ENCODE measurements around the gene MRPL19.

The MRPL19 gene

DNA sequence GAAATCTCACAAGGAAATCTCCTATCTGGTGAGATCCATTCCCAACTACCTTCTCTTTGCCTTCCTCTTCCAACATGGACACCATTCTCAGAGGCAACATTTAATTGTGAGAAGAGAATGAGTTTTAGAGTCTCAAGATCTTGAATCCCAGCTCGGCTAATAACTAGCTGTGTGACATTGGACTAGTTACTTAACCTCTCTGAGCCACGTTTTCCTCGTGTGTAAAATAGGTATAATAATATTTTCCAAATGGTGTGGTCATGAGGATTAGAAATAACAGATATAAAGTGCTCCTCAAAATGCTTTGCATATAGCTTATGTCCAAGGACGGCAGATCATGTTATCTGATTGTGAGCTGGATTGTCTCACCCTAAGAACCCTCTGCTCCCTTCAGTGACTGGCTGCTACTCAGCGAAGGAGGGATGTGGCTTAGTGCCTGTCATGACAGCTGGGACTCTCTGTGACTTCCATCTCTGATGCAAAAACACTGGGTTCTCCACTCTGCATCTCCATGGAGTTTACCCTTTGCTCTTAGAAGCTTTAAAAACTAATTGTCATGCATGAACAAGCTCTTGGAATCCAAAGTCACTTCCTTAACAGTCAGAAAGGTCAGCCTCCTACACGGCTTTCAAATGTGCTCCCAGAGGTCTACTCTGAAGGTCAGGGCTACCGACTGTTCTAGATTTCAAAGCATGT is 38.4 kb upstream of the MRPL19 start:
- Histone ChIP-seq H3K36me3 (ENCODE audit: control insufficient read depth, insufficient read depth, low read length) (no peaks in the 10 kb centered on the region), H3K9ac (ENCODE audit: low read length) (no peak overlapping the region), H3K27me3 (ENCODE audit: control insufficient read depth, insufficient read depth, low read length) (peaks cover 10% of the 10 kb centered on the region), H3K4me3 (ENCODE audit: low read length) (no peak overlapping the region), H3K4me1 (ENCODE audit: control insufficient read depth, insufficient read depth, low read length) (no peaks in the 10 kb centered on the region), H3K27ac (ENCODE audit: low read depth, low read length) (no peak overlapping the region)

DNA sequence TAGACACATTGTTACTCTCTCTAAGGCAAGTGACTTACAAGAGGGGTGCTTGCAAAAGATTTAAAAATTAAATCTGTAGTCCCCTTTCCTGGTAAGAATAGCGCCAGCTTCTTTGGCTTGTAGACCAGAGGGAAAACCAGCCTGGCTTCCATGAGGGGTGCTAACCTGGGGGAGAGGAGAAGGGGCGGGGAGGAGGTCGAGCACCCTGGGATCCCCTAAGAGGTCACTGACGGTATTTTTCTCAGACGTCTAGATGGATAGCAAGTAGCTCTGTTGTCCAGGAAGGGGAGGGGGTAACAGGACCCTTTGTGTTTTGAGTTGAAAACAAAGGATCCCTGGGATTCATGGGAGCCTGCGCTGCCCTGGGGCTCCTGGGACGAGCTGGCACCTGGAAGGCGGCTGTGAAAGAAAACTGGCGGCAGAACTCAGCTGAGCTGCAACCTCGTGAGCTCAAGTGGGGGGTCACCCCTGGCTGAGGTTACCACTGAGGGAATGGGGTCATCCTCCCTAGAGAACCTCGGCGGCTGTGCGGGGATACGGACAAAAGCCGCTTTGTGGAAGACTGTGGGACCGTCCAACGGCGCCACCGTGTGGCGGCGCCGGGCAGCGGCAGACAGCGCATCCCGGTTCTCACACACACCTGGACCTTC is 37.8 kb upstream of the MRPL19 start:
- Histone ChIP-seq H3K27ac (ENCODE audit: low read depth, low read length) (no peak overlapping the region), H3K27me3 (ENCODE audit: control insufficient read depth, insufficient read depth, low read length) (peaks cover 10% of the 10 kb centered on the region), H3K9ac (ENCODE audit: low read length) (peak overlapping the region; percentile 21), H3K4me1 (ENCODE audit: control insufficient read depth, insufficient read depth, low read length) (no peaks in the 10 kb centered on the region), H3K36me3 (ENCODE audit: control insufficient read depth, insufficient read depth, low read length) (no peaks in the 10 kb centered on the region), H3K4me3 (ENCODE audit: low read length) (no peak overlapping the region)

DNA sequence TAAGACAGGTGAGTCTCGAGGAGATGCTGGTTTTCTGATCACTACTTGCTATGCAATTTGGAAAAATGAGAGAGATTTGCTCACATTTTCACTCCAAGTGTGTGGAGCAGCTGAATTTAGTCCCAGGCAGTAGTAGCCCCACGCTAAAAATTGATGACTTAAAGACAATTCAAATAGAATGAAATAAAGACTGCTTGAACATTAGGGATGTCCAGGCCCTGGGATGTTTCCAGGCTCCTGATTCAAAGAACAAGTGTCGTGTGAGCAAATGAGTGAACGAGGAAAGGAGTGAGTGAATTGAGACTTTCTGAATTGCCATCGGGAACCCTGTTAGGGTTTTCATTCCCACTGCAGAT is 37.3 kb upstream of the MRPL19 start:
- no peak overlapping the region for H3K4me3 ChIP-seq (ENCODE audit: low read length)
- H3K9ac ChIP-seq (ENCODE audit: low read length), result no peak overlapping the region
- H3K4me1 ChIP-seq (ENCODE audit: control insufficient read depth, insufficient read depth, low read length), result no peaks in the 10 kb centered on the region
- H3K36me3 ChIP-seq (ENCODE audit: control insufficient read depth, insufficient read depth, low read length), result no peaks in the 10 kb centered on the region
- H3K27me3 ChIP-seq (ENCODE audit: control insufficient read depth, insufficient read depth, low read length), result peaks cover 10% of the 10 kb centered on the region
- no peak overlapping the region for H3K27ac ChIP-seq (ENCODE audit: low read depth, low read length)

DNA sequence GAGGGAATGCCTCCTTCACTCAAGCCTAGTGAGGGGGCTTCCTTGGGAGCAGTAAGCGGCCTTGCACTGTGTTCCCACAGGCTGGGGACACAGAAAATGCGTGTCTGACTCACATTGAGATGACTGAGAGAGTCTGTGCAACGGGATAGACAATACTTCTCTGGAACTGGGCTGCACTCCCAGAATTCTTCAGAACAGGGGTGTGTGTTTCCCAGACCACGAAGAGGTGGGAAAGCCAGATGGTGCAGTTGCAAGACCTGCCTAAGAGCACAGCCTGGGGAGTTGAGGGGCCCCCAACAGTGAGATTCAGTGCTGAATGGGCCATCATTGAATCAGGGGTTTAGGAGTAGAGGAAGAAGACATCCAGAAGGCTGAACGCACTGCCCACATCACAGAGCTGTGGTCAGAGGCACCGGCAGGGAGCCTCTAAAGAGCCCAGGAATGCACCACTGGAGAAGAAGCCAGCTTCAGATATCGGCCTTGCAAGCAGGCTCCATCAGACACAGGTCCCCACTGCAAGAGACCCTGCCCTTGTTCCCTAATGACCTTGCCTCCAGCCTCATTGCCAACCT is 36.6 kb upstream of the MRPL19 start:
- Histone ChIP-seq H3K9ac (ENCODE audit: low read length) (no peak overlapping the region), H3K27me3 (ENCODE audit: control insufficient read depth, insufficient read depth, low read length) (peaks cover 10% of the 10 kb centered on the region), H3K4me1 (ENCODE audit: control insufficient read depth, insufficient read depth, low read length) (no peaks in the 10 kb centered on the region), H3K36me3 (ENCODE audit: control insufficient read depth, insufficient read depth, low read length) (no peaks in the 10 kb centered on the region), H3K4me3 (ENCODE audit: low read length) (no peak overlapping the region), H3K27ac (ENCODE audit: low read depth, low read length) (no peak overlapping the region)

DNA sequence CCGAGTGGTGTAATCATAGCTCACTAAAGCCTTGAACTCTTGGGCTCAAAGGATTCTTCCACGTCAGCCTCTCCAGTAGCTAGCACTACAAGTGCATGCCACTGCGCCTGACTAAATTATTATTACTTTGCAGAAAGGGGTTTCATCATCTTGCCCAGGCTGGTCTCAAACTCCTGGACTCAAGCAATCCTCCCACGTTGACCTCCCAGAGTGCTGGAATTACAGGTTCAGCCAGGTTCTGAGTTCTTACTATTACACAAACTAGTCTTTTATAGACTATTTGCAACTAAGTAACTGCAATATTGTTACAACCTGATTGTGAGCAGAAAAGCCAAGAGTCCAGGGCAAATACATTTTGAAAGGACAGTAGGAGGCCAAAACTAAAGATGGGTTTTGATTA is 35.9 kb upstream of the MRPL19 start:
- no peak overlapping the region for H3K9ac ChIP-seq (ENCODE audit: low read length)
- H3K36me3 ChIP-seq (ENCODE audit: control insufficient read depth, insufficient read depth, low read length), result no peaks in the 10 kb centered on the region
- H3K27me3 ChIP-seq (ENCODE audit: control insufficient read depth, insufficient read depth, low read length), result peaks cover 10% of the 10 kb centered on the region
- no peak overlapping the region for H3K4me3 ChIP-seq (ENCODE audit: low read length)
- no peak overlapping the region for H3K27ac ChIP-seq (ENCODE audit: low read depth, low read length)
- H3K4me1 ChIP-seq (ENCODE audit: control insufficient read depth, insufficient read depth, low read length), result no peaks in the 10 kb centered on the region

DNA sequence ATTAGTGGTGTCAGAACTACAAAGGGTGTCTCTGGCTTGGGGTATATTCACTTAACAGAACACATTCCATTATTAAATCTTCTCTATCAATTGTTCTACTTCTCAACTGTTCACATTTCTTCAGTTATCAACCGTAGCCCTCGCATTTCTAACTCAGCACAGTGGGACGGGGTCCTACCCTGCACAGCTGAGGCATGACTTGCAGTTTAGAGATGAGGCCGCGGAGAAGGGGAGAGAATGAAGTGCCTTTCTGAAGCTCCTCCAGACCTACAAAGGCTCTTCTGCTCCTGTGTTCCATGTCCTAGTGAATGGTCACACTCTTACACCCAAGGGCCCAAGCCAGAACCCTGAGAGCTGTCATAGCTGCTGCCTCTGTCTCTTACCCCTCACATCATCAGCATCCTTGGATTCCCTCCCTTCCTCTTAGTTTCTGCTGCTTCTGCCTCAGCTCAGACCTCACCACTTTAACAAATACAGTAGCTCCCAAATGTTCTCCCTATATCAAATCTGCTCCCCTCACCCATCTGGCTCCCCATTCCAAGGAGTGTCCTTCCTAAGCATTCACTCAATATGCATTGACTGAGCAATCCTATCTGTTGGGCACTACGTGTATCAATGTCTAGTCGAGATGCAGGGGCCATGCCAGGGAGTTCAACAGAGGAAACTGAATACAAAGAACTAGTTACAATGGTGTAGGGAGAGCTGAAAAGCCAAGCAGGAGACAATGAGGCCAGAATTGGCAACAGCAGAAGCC is 34.3 kb upstream of the MRPL19 start:
- H3K9ac ChIP-seq (ENCODE audit: low read length), result no peak overlapping the region
- H3K4me1 ChIP-seq (ENCODE audit: control insufficient read depth, insufficient read depth, low read length), result no peaks in the 10 kb centered on the region
- peaks cover 10% of the 10 kb centered on the region for H3K27me3 ChIP-seq (ENCODE audit: control insufficient read depth, insufficient read depth, low read length)
- H3K27ac ChIP-seq (ENCODE audit: low read depth, low read length), result no peak overlapping the region
- no peaks in the 10 kb centered on the region for H3K36me3 ChIP-seq (ENCODE audit: control insufficient read depth, insufficient read depth, low read length)
- H3K4me3 ChIP-seq (ENCODE audit: low read length), result no peak overlapping the region

DNA sequence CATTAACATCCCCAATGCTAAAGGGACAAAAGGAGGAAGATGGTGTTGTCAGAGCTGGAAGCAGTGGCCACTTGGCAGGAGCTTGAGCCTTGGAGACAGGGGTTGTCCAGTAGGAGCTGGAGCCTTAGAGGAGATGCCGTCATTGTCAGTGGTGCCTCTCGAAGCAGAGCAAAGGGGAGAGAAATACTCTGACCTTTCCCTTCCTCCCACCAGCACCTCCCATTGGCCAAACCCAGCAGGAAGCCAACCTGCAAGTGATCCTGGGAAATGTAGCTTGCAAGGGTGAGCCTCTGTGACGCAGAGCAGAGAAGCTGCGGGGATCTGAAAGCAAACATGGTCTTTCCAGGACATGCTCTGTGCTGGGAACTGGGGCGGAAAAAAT is 33.7 kb upstream of the MRPL19 start:
- Histone ChIP-seq H3K27ac (ENCODE audit: low read depth, low read length) (no peak overlapping the region), H3K4me1 (ENCODE audit: control insufficient read depth, insufficient read depth, low read length) (no peaks in the 10 kb centered on the region)

DNA sequence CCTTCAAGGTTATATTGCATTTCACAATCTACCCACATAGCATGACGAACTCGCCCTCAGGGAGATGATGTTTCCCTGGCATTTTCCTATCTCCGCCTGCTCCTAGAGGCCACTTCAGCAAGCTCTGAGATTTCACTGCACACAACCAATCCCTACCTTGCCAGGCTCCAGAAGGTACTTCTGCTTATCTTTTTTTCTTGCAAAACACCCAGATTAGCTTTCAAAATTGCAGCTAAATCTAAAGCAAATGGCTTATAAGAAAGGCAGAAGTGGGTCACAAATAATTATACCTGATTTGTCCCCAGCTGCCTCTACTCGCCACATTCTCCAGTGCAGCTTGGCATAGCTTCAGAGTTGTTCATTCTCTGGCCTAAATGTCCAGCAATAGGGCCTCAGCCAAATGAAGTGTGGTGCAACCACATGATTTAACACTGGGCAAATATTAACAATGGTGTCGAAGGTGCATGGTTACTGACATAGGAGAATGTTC is 32.4 kb upstream of the MRPL19 start:
- Histone ChIP-seq H3K27ac (ENCODE audit: low read depth, low read length) (no peak overlapping the region), H3K4me1 (ENCODE audit: control insufficient read depth, insufficient read depth, low read length) (no peaks in the 10 kb centered on the region), H3K9ac (ENCODE audit: low read length) (no peak overlapping the region), H3K4me3 (ENCODE audit: low read length) (no peak overlapping the region), H3K27me3 (ENCODE audit: control insufficient read depth, insufficient read depth, low read length) (no peaks in the 10 kb centered on the region), H3K36me3 (ENCODE audit: control insufficient read depth, insufficient read depth, low read length) (no peaks in the 10 kb centered on the region)

More for the DNA sequence above, 33.7 kb upstream of the MRPL19 start:
- H3K4me3 ChIP-seq (ENCODE audit: low read length), result no peak overlapping the region
- peaks cover 6% of the 10 kb centered on the region for H3K27me3 ChIP-seq (ENCODE audit: control insufficient read depth, insufficient read depth, low read length)
- H3K9ac ChIP-seq (ENCODE audit: low read length), result no peak overlapping the region
- H3K36me3 ChIP-seq (ENCODE audit: control insufficient read depth, insufficient read depth, low read length), result no peaks in the 10 kb centered on the region

DNA sequence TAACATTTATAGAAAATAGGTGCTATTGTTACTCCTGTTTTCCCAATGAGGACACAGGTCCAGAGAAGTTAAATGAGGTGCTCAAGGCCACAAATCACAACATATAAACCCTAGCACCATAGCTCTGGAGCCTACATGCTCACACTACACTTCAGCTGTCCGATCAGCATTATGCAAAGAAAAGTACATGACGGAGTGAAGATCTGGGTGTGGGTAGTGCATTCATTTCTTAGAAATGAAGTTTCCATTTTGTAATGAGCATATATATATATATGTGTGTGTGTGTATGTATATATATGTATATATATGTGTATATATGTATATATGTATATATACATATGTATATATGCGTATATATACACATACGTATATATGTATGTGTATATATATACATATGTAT is 30.2 kb upstream of the MRPL19 start:
- H3K4me1 ChIP-seq (ENCODE audit: control insufficient read depth, insufficient read depth, low read length), result no peaks in the 10 kb centered on the region
- no peaks in the 10 kb centered on the region for H3K27me3 ChIP-seq (ENCODE audit: control insufficient read depth, insufficient read depth, low read length)

DNA sequence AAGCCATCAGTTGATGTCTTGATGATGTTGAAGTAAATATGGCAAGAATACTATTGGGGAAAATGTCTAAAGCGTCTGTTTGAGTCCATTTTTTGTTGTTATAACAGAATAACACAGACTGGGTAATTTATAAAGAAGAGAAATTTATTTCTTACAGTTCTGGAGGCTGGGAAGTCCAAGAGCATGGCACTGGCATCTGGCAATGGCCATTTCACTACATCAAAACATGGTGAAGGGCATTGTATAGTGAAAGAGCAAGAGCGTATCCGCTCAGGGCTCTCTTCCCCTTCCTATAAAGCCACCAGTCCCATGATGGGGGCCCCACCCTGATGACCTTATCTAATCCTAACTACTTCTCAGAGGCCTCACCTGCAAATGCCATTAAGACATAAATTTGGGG is 29.6 kb upstream of the MRPL19 start:
- no peaks in the 10 kb centered on the region for H3K36me3 ChIP-seq (ENCODE audit: control insufficient read depth, insufficient read depth, low read length)
- no peak overlapping the region for H3K9ac ChIP-seq (ENCODE audit: low read length)
- H3K27me3 ChIP-seq (ENCODE audit: control insufficient read depth, insufficient read depth, low read length), result no peaks in the 10 kb centered on the region
- H3K27ac ChIP-seq (ENCODE audit: low read depth, low read length), result no peak overlapping the region
- no peak overlapping the region for H3K4me3 ChIP-seq (ENCODE audit: low read length)
- no peaks in the 10 kb centered on the region for H3K4me1 ChIP-seq (ENCODE audit: control insufficient read depth, insufficient read depth, low read length)

More for the DNA sequence above, 30.2 kb upstream of the MRPL19 start:
- Histone ChIP-seq H3K36me3 (ENCODE audit: control insufficient read depth, insufficient read depth, low read length) (no peaks in the 10 kb centered on the region), H3K9ac (ENCODE audit: low read length) (no peak overlapping the region), H3K4me3 (ENCODE audit: low read length) (no peak overlapping the region), H3K27ac (ENCODE audit: low read depth, low read length) (no peak overlapping the region)

DNA sequence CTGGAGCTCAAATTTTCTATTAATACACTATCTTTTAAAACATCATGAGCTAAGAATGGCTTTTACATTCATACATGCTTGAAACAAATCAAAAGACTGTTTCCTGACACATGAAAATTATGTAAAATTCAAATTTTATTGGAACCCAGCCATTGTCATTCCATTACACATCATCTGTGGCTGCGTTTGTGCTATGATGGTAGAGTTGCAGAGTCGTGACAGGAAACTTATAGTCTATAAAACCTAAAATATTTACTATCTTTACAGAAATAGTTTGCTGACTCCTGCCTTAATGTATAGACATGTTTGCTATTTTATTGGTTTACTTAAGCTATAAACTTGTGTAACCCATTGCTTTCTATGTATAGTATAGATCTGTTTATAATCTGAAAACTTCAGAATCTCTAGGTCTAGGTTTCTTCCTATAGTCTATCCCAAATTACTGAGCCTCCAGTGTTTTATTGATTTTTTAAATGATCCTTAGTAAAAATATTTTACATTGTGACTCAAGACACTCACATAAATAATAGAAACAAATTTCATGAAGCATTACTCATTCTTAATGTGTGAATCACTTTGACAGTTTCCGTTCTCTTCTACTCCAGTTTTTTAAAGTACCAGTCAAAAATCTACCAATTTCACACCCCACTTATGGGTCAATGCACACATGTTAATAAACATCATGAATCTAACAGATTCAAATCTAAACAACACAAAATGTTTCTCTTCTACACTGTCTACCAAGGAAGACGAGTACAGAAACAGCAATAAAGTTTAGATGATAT is 26.4 kb upstream of the MRPL19 start:
- Histone ChIP-seq H3K27me3 (ENCODE audit: control insufficient read depth, insufficient read depth, low read length) (no peaks in the 10 kb centered on the region), H3K4me3 (ENCODE audit: low read length) (no peak overlapping the region), H3K4me1 (ENCODE audit: control insufficient read depth, insufficient read depth, low read length) (no peaks in the 10 kb centered on the region), H3K36me3 (ENCODE audit: control insufficient read depth, insufficient read depth, low read length) (no peaks in the 10 kb centered on the region), H3K9ac (ENCODE audit: low read length) (no peak overlapping the region), H3K27ac (ENCODE audit: low read depth, low read length) (no peak overlapping the region)

DNA sequence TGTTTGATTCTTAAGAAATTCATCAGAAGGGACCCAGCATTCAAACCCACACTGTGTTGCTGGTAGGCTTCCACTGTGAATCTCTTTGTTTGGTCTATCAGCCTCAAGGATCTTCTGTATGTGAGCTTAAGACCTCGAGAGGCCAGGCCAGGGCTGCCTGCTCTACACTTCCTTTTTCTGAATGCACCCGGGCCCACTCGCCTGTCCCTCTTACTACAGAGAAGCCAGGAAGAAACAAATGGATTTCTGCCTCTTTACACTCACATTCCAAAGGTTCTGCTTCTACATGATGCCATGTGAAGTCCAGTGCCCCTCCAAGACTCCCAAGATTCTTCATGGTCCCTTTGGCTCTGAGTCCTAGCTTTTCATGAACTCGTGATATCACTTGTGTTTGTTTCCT is 25.4 kb upstream of the MRPL19 start:
- Histone ChIP-seq H3K4me1 (ENCODE audit: control insufficient read depth, insufficient read depth, low read length) (no peaks in the 10 kb centered on the region), H3K27me3 (ENCODE audit: control insufficient read depth, insufficient read depth, low read length) (no peaks in the 10 kb centered on the region), H3K36me3 (ENCODE audit: control insufficient read depth, insufficient read depth, low read length) (no peaks in the 10 kb centered on the region), H3K4me3 (ENCODE audit: low read length) (no peak overlapping the region), H3K9ac (ENCODE audit: low read length) (no peak overlapping the region), H3K27ac (ENCODE audit: low read depth, low read length) (no peak overlapping the region)

Measured in rectal smooth muscle tissue (tissue), 1 donor.